NCI-H446 (cell line): ENCODE data around the gene MYO9B.
A peak's percentile ranks its signal among the peaks of the same experiment; 100 is the strongest.

ENCODE experiments used
- DNase-seq, 2 experiments: peaks; one replicate each; lab custom pipeline; 2025; lab: John Stamatoyannopoulos, UW

The MYO9B gene, protein sequence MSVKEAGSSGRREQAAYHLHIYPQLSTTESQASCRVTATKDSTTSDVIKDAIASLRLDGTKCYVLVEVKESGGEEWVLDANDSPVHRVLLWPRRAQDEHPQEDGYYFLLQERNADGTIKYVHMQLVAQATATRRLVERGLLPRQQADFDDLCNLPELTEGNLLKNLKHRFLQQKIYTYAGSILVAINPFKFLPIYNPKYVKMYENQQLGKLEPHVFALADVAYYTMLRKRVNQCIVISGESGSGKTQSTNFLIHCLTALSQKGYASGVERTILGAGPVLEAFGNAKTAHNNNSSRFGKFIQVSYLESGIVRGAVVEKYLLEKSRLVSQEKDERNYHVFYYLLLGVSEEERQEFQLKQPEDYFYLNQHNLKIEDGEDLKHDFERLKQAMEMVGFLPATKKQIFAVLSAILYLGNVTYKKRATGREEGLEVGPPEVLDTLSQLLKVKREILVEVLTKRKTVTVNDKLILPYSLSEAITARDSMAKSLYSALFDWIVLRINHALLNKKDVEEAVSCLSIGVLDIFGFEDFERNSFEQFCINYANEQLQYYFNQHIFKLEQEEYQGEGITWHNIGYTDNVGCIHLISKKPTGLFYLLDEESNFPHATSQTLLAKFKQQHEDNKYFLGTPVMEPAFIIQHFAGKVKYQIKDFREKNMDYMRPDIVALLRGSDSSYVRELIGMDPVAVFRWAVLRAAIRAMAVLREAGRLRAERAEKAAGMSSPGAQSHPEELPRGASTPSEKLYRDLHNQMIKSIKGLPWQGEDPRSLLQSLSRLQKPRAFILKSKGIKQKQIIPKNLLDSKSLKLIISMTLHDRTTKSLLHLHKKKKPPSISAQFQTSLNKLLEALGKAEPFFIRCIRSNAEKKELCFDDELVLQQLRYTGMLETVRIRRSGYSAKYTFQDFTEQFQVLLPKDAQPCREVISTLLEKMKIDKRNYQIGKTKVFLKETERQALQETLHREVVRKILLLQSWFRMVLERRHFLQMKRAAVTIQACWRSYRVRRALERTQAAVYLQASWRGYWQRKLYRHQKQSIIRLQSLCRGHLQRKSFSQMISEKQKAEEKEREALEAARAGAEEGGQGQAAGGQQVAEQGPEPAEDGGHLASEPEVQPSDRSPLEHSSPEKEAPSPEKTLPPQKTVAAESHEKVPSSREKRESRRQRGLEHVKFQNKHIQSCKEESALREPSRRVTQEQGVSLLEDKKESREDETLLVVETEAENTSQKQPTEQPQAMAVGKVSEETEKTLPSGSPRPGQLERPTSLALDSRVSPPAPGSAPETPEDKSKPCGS (N-terminal part only)

DNA sequence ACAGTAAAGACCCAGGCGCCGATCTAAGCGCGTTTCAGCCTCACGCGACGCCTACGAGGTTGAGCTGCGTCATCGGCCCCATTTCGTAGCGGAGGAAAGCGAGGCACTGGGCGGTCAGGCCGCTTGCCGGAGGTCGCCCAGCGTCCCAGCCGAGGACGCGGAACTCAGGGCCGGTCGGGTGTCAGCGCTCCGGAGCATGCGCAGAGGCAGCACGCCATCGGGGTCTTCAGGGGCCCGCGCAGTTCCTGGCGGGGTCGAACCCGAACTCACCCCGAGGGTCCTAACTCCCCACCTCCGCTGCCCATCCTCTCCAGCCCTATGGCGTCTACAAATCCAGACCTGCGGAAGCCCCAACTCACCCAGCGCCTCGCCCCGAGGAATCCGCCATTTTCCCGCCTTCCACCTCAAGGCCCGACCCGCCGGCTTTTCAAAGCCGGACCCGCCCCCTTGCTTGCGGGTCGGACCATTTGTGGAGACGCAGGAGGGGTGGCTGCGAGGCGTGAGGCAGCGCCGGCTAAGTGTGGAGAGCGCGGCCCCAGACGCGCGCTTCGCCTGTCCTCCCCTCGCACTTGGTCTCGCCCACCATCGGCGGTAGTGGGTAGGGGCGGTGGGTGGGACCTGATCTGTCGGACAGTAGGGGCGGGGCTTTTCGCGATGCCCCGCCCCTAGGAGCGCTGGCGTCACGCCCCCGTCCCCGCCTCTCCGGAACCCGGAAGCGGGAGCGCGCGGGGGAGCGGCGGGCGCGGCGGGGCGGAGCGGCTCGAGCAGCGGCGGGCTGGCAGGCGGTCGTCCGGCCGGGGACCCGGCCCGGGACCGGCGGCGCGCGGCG lies at the start of gene MYO9B, which contains the start of gene HAUS8:
TSS of gene MYO9B (plus strand) at position 743 of the 829 bp plus-strand sequence. CDS start 25,941 bp downstream, outside the sequence.
TSS of gene HAUS8 (minus strand) at position 418 of the 829 bp plus-strand sequence. CDS start at position 388, 30 bp downstream.
- peak; percentile 98 to 100 for DNase-seq

DNA sequence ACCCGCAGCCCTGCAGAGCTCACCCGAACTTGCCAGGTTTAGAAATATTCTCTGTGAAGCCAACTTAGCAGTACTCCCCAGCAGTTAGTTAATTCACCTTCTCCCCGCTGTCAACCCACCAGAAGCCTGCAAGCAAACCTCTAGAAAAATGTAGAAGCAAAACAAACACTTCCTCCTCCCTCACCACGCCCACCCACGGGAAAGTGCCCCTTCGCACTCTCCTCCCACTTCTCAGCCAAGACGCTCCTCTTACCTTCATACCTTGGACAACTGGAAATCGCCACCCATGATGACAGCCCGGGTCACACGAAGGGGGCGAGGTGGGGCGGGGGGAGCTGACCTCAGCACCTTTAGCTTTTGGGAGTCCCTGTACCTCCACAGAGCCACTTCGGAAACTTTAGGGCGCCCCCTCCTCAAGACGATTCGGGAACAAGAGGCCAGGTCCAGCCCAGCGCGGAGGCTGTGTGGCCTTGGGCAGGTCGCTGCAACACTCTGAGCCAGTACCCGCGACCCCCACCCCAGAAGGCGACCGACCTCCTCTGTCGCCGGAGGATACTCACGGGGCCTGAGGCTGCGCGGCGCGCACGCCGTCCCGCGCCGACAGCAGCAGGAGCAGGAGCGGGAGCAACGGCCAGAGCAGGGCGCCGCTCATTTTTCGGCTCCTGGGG lies 49.5 kb upstream of the MYO9B start:
- DNase-seq = no peak

DNA sequence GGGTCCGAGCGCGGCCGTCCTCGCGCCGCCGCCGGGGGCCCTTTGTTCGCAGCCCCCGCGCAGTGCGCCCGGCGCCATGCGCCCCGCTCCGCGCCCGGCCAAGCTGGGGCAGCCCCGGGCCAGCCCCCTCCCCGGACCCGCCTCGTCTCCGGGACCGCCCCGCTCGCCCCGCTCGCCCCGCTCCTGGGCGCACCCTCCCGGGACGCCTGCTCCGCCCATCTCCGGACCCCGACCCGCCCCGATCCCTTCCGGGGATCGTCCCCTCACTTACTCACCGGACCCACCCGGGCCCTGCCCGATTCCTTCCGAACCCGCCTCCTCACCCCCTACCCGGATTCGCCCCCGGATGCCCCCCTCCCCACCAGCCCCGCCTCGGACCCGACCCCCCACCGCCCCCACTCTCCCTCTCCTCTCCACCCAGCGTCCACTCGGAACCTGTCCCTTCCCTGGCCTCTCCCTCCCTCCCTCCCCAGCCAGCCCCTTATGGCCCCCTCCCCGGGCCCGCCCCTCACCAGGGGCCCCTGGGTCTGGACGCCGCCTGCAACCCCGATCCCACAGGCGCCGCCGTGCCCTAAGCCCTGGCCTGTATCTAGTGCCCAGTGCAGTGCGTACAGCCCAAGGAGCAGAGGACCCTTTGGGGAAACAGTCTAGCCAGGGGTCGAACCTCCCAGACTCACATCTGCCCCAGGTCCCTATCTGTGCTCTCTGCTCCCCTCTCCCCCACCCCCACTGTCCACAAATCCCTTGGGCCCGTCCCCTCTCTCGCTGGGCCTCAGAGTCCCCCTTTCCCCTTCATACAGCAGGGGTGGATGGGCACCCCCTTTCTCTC lies 48.7 kb upstream of the MYO9B start, which contains the start of gene CPAMD8:
TSS of gene CPAMD8 (minus strand) at position 105 of the 829 bp plus-strand sequence. CDS start 168 bp downstream, outside the sequence.
- no peak for DNase-seq

DNA sequence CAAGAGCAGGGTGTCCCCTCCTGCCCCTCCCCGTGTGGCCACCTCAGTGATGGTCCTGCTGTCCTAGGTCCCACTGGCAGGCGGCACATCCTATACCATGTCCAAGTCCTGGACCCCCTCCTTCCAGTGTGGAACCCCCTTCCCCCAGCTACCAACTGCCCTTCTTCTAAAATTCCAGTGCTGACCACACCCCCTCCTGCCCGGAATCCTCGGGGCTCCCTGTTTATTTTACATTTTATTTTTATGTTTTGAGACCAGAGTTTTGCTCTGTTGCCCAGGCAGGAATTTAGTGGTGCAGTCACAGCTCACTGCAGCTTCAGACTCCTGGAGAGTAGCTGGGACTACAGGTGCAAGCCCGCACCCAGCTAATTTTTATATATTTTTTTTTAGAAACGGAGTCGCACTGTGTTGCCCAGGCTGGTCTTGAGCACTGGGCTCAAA lies 48.0 kb upstream of the MYO9B start:
- DNase-seq = no peak

DNA sequence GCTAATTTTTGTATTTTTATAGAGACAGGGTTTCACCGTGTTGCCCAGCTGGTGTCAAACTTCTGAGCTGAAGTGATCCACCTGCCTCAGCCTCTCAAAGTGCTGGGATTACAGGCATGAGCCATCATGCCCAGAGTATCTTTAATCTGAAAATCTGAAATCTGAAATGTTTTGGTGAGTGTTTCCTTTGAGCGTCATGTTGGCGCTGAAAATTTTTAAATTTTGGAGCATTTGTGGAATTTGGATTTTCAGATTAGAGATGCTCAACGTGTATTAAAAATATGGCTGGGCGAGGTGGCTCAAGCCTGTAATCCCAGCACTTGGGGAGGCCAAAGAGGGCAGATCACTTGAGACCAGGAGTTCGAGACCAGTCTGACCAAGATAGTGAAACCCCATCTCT lies 43.8 kb upstream of the MYO9B start:
- no peak for DNase-seq

DNA sequence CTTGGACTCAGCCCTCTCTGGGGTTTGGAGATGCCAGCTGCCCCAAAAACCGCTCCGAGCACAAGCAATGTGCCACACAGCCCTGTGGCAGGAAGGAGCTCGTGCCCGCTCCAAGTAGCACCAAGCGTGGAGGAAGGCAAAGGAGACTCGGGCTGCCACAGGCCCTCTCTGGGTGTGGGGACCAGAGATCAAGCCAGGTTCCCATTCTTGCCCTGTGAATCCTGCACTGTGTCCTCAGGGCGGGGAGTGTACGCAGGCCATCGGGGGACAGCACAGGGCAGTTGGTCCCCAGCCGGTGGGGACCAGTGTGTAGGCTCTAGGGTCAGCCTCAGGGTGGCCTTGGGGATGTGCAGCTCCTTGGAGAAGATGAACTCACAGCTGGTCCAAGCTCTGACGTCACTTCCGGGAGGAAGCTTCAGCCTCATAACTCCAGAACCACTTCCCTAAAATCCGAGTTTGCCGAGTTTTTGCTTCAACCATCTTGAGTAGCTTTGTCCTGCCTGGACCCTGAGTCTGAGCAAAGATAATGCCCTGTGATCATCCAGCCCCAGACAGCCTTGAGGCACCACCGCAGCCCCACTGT lies 39.6 kb upstream of the MYO9B start:
- DNase-seq = no peak

DNA sequence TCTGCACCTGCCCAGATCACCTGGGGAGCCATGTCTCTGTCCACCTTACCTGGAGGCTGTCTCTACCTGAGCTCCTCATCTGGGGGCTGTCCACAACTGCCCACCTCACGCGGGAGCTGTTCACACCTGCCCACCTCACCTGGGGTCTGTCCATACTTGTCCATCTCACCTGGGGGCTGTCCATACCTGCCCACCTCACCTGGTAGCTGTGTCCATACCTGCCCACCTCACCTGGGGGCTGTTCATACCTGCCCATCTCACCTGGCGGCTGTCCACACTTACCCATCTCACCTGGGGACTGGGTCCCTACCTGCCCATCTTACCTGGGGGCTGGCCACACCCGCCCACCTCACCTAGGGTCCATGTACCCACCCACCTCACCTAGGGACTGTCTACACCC lies 38.9 kb upstream of the MYO9B start:
- no peak for DNase-seq

DNA sequence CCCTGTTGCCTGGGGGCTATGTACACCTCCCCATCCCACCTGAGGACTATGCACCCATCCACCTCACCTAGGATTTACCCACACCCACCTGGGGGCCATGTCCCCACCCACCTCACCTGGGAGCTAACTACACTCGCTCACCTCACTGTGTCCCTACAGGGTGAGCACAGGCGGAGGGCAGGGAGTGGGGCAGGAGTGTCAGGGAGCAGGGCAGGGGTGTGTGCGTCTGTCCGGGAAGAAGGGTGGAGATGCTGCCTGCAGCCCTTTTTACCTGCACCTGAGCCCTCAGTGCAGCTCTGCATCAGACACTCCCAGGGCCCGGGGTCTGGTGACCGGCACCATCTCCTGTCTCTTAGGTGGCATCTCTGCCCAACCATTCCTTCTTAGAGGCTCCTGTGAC lies 38.4 kb upstream of the MYO9B start:
- no peak for DNase-seq

DNA sequence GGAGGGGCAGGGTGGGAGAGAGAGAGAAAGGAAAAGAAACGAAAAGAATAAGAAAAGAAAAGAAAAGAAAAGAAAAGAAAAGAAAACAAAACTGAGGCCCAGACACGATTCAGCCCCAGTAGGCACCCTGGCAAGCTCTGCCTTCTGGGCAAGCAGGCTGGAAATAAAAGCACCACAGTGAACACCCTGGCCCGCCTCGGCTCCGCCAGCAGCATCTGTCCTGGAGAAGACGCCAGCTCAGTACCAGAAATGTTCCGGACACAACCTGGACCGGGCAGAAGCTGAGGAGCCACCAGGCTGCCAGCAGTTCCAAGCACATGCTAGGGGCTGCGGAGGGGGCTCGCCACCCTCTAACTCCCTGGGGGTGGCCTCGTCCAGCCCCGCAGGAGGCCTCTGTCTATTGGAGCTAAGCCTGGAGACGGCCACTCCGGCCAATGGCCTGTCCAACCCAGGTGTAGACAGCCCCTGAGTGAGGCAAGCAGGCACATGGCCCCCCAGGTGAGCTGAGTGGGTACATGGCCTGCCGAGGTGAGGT lies 37.5 kb upstream of the MYO9B start:
- peak in 1 of 2 experiments; percentile 60 for DNase-seq

DNA sequence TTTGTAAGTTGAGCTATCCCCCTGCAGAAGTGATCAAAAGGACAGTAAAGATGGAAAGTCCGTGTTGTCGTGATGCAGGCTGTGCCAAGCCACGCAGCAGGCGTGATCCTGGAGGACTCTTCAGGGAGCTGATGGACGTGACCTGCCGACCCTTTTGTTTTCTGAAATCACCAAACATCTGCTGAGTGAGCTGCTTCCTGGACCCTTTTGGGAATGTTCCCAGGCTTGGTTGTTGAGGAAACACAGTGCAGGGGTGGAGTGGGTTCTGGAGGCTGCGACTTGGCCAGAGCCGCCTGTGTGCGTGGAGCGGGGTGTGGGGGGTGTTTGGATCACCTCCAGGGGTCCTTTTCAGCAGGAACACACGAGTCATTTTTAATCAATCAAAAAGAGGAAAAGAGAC lies 33.6 kb upstream of the MYO9B start:
- DNase-seq = no peak

DNA sequence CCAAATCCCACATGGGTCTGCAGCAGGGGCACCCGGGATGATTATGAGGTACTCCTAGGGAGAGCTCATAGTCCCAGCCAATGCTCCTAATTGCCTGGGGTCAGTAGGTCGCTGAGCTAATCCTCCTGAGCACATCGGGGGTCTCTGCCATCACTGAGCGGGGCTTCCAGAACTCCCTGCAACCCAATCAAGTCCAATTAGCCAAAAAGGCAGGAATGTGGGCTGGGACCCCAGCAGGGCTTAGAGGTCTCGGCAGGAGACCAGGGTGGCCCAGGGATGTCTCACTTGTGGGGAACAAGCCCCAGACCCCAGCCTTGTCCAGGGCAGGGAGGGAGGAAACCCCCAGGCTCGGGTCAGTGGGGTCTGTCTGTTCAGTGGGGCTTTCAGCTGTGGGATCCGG lies 31.8 kb upstream of the MYO9B start:
- DNase-seq = no peak

DNA sequence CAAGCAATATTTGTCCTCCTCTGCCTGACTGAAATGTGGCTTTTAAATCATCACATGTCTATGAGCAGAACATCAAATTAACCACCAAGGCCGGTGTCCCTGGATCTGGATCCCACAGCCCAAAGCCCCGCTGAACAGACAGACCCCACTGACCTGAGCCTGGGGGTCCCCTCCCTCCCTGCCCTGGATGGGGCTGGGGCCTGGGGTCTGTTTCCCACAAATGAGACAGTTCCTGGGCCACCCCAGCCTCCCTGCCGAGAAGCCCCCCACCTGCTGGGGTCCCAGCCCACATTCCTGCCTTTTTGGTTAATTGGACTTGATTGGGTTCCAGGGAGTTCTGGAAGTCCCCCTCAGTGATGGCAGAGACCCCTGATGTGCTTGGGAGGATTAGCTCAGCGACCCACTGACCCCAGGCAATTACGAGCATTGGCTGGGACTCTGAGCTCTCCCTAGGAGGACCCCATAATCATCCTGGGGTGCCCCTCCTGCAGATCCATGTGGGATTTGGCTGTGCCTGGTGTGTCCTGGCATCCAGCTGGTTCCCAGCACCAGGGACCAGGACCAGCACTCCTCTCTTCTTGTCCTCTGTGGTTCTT lies 29.6 kb upstream of the MYO9B start:
- DNase-seq = no peak

DNA sequence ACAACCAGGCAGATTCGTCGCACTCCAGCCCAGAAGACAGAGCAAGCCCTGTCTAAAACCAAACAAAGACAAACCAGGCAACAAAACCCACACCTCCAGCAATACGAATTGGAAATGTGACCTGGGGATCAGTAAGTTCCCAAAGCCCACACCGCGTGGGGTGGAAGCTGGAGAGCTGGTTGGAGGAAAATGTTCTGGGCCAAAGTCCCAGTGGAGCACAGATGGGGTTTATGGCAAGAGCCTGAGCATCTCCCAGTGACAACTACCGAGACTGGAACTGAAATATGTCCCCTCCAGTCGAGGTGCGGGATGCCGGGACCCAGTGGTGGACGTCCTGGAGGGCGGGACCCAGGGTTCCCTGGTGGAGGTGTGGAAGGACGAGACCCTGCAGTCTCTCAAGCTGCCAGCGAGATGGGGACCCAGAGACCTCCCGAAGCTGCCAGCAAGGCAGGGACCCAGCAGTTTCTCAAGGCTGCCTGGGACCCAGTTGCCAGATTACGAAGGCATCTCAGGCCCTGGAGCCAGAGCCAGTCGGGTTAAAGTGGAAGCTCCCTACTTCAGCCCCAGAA lies 26.6 kb upstream of the MYO9B start:
- DNase-seq = no peak

DNA sequence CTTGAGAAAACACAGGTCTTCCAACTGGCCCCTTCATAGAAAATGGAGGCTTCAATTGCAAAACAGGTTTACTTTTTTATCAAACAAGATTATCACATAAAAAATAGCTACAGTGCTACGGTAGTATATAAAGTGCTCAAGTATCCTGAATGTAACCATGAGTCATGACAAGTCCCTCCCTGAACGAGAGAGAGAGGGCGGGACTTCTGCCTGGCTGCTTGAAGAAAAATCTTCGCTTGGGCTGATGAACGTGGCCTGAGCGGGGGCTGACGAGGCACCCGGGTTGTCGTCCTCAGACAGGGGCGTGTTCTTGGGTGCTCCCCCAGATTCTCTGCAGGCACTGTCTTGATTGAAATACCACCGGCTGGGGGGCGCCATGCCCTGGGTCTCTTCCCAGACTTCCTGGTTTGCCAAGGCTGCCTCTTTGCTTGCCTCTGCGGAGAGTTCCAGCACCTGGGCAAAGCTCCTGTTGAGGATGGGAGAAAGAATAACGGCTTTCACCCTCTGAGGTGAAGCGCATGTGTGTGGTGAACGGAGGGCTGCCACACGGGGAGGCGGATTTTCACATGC lies 25.8 kb upstream of the MYO9B start:
- DNase-seq = no peak

DNA sequence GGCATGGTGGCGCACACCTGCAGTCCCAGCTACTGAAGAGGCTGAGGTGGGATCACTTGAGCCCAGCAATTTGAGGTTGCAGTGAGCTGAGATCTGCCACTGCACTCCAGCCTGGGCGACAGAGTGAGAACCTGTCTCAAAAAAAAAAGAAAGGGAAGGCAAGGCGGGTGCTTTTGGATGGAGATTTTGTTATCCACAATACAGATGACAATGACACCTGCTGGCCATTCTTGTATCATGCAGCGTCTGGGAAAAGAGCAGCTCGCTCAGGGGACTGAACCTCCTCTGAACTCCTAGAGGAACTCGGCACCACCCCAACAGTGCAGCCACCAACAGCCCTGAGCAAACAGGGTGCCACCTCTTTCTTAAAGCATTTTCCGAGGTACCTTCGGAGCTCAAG lies 23.1 kb upstream of the MYO9B start:
- DNase-seq = peak in 1 of 2 experiments; percentile 39

DNA sequence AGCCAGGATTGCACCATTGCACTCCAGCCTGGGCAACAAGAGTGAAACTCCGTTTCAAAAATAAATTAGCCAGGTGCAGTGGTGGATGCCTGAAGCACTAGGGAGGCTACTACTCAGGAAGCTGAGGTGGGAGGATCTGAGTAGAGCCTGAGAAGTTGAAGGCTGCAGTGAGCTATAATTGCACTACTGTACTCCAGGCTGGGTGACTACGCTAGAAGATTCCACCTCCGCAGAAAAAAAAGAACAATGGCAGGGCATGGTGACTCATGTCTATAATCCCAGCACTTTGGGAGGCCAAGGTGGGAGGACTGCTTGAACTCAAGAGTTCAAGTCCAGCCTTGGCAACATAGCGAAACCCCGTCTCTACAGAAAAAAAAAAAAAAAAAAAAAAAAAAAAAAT lies 20.8 kb upstream of the MYO9B start:
- DNase-seq = no peak

DNA sequence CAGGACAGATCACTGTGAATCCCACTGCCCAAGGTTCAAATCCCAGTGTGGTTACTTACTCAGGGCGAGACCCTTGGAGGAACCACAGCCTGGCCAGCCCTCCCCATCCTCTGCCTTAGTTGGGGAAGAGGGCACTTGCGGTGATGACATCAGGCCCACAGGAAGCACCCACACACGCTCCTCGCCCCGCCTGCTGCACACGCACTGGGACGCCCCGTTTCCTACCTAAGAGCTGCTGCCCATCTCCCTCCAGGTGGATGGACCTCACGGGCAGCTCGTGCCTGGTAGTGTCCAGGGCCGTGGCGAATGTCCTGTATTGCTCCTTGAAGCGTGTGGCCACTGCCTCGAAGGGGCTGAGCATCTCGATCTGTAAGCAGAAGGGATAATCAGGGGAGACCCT lies 19.9 kb upstream of the MYO9B start:
- no peak for DNase-seq

DNA sequence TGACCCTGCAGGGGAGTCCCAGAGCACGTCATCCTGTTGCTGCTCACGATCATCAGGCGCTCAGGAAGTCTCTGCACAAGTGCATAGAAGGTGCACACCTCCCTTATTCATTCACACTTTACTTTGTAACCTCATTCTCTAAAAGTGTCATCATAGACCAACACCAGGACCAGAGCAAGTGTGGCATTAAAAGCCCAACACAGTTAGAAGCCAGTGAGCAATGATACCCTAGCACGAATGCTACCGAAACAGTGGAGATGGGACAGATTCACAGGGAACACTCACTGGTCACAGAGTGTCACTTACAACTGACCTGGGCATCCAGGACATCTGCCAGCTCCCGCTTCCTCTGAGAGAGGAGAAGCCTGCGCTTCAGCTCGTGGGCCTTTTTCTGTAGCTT lies 17.3 kb upstream of the MYO9B start:
- no peak for DNase-seq
